Esophagus muscularis mucosa (tissue), 3 donors: ENCODE measurements around the gene CIDEB.

Experiments used
- POLR2A ChIP-seq: fragments of 450-650 bp; IDR thresholded peaks from one replicate; pipeline ENCODE4 v1.6.1; 2017; ENCODE audit warnings: antibody characterized with exemption, moderate library complexity, mild to moderate bottlenecking, low read depth
- TF ChIP-seq, protein P1 (sequence below), 3 experiments: fragments of 200-600 bp in 2 of 3; fragments of 450-650 bp in 1 of 3; sonication (generic) in 2 of 3; IDR thresholded peaks; one replicate each; pipeline ENCODE4 v1.5.1; 2017 to 2019; ENCODE audit warnings: antibody characterized with exemption in 3 of 3, mild to moderate bottlenecking in 2 of 3, moderate library complexity in 1 of 3

DNA sequence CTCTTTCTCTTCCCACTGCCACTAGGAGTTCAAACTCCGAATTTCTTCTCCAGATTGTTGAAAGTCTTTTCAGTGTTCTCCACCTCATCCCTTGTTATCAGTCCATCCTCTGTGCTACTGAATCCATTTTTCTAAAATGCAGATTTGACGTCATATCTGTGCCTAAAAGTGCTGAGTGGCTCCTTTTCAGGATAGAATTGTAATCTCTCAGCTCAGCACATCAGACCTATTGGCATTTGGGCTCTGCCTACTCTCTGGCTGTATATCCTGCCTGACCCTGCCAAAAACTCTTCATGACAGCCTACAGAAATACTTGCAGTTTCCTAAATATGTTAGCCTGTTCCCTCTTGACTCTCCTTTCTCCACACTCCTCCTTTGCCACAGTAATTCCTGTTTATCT, 35.3 kb downstream of the CIDEB start:
- TF ChIP-seq, protein P1, sequence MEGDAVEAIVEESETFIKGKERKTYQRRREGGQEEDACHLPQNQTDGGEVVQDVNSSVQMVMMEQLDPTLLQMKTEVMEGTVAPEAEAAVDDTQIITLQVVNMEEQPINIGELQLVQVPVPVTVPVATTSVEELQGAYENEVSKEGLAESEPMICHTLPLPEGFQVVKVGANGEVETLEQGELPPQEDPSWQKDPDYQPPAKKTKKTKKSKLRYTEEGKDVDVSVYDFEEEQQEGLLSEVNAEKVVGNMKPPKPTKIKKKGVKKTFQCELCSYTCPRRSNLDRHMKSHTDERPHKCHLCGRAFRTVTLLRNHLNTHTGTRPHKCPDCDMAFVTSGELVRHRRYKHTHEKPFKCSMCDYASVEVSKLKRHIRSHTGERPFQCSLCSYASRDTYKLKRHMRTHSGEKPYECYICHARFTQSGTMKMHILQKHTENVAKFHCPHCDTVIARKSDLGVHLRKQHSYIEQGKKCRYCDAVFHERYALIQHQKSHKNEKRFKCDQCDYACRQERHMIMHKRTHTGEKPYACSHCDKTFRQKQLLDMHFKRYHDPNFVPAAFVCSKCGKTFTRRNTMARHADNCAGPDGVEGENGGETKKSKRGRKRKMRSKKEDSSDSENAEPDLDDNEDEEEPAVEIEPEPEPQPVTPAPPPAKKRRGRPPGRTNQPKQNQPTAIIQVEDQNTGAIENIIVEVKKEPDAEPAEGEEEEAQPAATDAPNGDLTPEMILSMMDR (IDR thresholded peaks at IDR 0.05) = no peak
- TF ChIP-seq POLR2A = no peak
